Lung microvascular endothelial cell (primary cell): Measurements from ENCODE around the gene ANGEL1. TPM values are rescaled to one million over a fixed set of nuclear protein-coding genes. Genes with fewer than 3 reads are reported as not detected.

Source experiments
- DNase-seq, 2 donors: peaks; one replicate each; pipeline versions ENCODE4 v3.0.0 to v3.0.0-alpha.2; 2010; ENCODE audit warnings: low read depth in 2 of 2
- total RNA-seq: library from RNA; depleted of rRNA; stranded (reverse); fragments of >200 nt; gene quantifications from 2 replicates; pipeline ENCODE4 v1.2.1, GENCODE V29; 2014

ANGEL1 gene
- total RNA-seq, 1 donor from 2014 or later = 4.4 TPM

GRCh38 chr14:76779221-76780057, 33.2 kb downstream of the ANGEL1 start:
- no peak for DNase-seq

- no peak for DNase-seq
Observed at GRCh38 chr14:76778546-76779215, 34.0 kb downstream of the ANGEL1 start.

GRCh38 chr14:76777721-76778120, 35.0 kb downstream of the ANGEL1 start:
- no peak for DNase-seq

GRCh38 chr14:76776428-76777251, 36.0 kb downstream of the ANGEL1 start:
- DNase-seq = no peak

- DNase-seq = peak in 1 of 2 donors; percentile 0
Observed at GRCh38 chr14:76775695-76776427, 36.8 kb downstream of the ANGEL1 start.

- DNase-seq = peak in 1 of 2 donors; percentile 0
Observed at GRCh38 chr14:76774821-76775694, 37.6 kb downstream of the ANGEL1 start.

GRCh38 chr14:76773956-76774820, 38.5 kb downstream of the ANGEL1 start:
- DNase-seq = no peak

- DNase-seq = peak; percentile 40 to 89
Observed at GRCh38 chr14:76773188-76773885, 39.3 kb downstream of the ANGEL1 start.

- DNase-seq = peak; percentile 21 to 69
Observed at GRCh38 chr14:76772300-76773187, 40.1 kb downstream of the ANGEL1 start.

- DNase-seq = no peak
Observed at GRCh38 chr14:76771437-76771980, 41.2 kb downstream of the ANGEL1 start.

GRCh38 chr14:76770521-76771436, 41.9 kb downstream of the ANGEL1 start:
- DNase-seq = no peak

GRCh38 chr14:76769636-76770292, 42.9 kb downstream of the ANGEL1 start:
- DNase-seq = no peak

GRCh38 chr14:76768671-76769500, 43.8 kb downstream of the ANGEL1 start:
- DNase-seq = no peak
